IMR-90 (cell line): Measurements from ENCODE around the gene CIT. TPM values are rescaled to one million over a fixed set of nuclear protein-coding genes. Genes with fewer than 3 reads are reported as not detected.

Source experiments
- ATAC-seq: fragments of 200-7000 bp; cut with Tn5 transposase; 2 replicates; pipeline ENCODE4 v1.9.1; 2020; ENCODE audit warnings: low read depth, mild to moderate bottlenecking, moderate library complexity
- BruUV-seq: library from RNA; stranded (reverse); fragments of 400-500 nt; replicated peaks from 2 replicates; lab custom pipeline; 2021; lab: Mats Ljungman, UMichigan
- CTCF ChIA-PET: fragments of 300-600 bp; formaldehyde crosslinking; extraction: SDS; loops from one replicate; lab custom pipeline; 2021; ENCODE audit warnings: antibody characterized with exemption; lab: Yijun Ruan, JAX
- POLR2A ChIA-PET: fragments of 300-600 bp; sonication (Branson Sonifier 250); formaldehyde crosslinking; loops from one replicate; lab custom pipeline; 2022; ENCODE audit warnings: antibody characterized with exemption; ENCODE audit not compliant: unreplicated experiment; lab: Charles Lee
- DNase-seq: peaks from one replicate; pipeline ENCODE4 v3.0.0; 2013
- H2AFZ ChIP-seq: replicated peaks from 2 replicates; pipeline ENCODE3; 2013; ENCODE audit warnings: low read length, mild to moderate bottlenecking; ENCODE audit not compliant: poor library complexity
- H2AK5ac ChIP-seq: 2 replicates; pipeline ENCODE4 v1.6.1; 2013; ENCODE audit warnings: low read depth, low read length, inconsistent platforms
- H2AK9ac ChIP-seq: replicated peaks from 2 replicates; pipeline ENCODE3; 2013; ENCODE audit warnings: mild to moderate bottlenecking, low read depth, low read length, moderate library complexity; ENCODE audit not compliant: poor library complexity
- H2BK120ac ChIP-seq: 2 replicates; pipeline ENCODE4 v1.6.1; 2013; ENCODE audit warnings: low read depth, low read length, inconsistent platforms
- H2BK15ac ChIP-seq: 3 replicates; pipeline ENCODE4 v1.6.1; 2013; ENCODE audit warnings: low read depth, low read length, inconsistent platforms
- H2BK20ac ChIP-seq: 2 replicates; pipeline ENCODE4 v1.6.1; 2013; ENCODE audit warnings: low read depth, mild to moderate bottlenecking, inconsistent platforms, low read length, moderate library complexity
- H2BK5ac ChIP-seq: 2 replicates; pipeline ENCODE4 v1.6.1; 2013; ENCODE audit warnings: mild to moderate bottlenecking, low read depth, low read length, inconsistent platforms; ENCODE audit not compliant: poor library complexity, severe bottlenecking
- H3K14ac ChIP-seq: replicated peaks from 2 replicates; pipeline ENCODE4 v1.6.1; 2013; ENCODE audit warnings: low read depth, low read length, inconsistent platforms
- H3K18ac ChIP-seq: 2 replicates; pipeline ENCODE4 v1.6.1; 2013; ENCODE audit warnings: low read depth, low read length, control low read depth
- H3K23ac ChIP-seq: 2 replicates; pipeline ENCODE4 v1.6.1; 2013; ENCODE audit warnings: low read depth, low read length, inconsistent platforms
- H3K27ac ChIP-seq: 2 replicates; pipeline ENCODE4 v1.5.1; 2013; ENCODE audit warnings: mild to moderate bottlenecking, control low read depth, low read length; ENCODE audit not compliant: insufficient read depth
- H3K27me3 ChIP-seq: 2 replicates; pipeline ENCODE4 v1.6.1; 2013; ENCODE audit warnings: low read length; ENCODE audit not compliant: control insufficient read depth, insufficient read depth
- H3K36me3 ChIP-seq: 2 replicates; pipeline ENCODE4 v1.6.1; 2013; ENCODE audit warnings: low read length, mixed read lengths; ENCODE audit not compliant: control insufficient read depth, insufficient read depth
- H3K4ac ChIP-seq: 2 replicates; pipeline ENCODE4 v1.6.1; 2013; ENCODE audit warnings: low read depth, low read length, inconsistent platforms
- H3K4me1 ChIP-seq: 2 replicates; pipeline ENCODE4 v1.6.1; 2013; ENCODE audit warnings: low read length, mixed read lengths; ENCODE audit not compliant: control insufficient read depth, insufficient read depth
- H3K4me2 ChIP-seq: 2 replicates; pipeline ENCODE4 v1.6.1; 2013; ENCODE audit warnings: low read depth, mild to moderate bottlenecking, control low read depth, low read length, moderate library complexity
- H3K4me3 ChIP-seq: 2 replicates; pipeline ENCODE4 v1.5.1; 2013; ENCODE audit warnings: low read depth, mild to moderate bottlenecking, control low read depth, low read length, moderate library complexity; ENCODE audit not compliant: insufficient read depth
- H3K56ac ChIP-seq: 2 replicates; pipeline ENCODE4 v1.6.1; 2013; ENCODE audit warnings: low read length, inconsistent platforms; ENCODE audit not compliant: insufficient read depth; ENCODE audit errors: extremely low read depth
- H3K79me1 ChIP-seq, 2 experiments: 2 replicates each; pipeline ENCODE4 v1.6.1; 2013; ENCODE audit warnings: low read length in 2 of 2, inconsistent platforms in 1 of 2, low read depth in 1 of 2
- H3K9ac ChIP-seq: 2 replicates; pipeline ENCODE4 v1.6.1; 2013; ENCODE audit warnings: low read depth, low read length, control low read depth
- H3K9me1 ChIP-seq: 2 replicates; pipeline ENCODE4 v1.6.1; 2013; ENCODE audit warnings: low read length, inconsistent platforms; ENCODE audit not compliant: insufficient read depth
- H3K9me3 ChIP-seq: 2 replicates; pipeline ENCODE4 v1.6.1; 2013; ENCODE audit warnings: low read length; ENCODE audit not compliant: control insufficient read depth, insufficient read depth
- H4K20me1 ChIP-seq: 2 replicates; pipeline ENCODE4 v1.6.1; 2013; ENCODE audit warnings: low read length, inconsistent platforms; ENCODE audit not compliant: insufficient read depth
- H4K5ac ChIP-seq: 2 replicates; pipeline ENCODE4 v1.6.1; 2013; ENCODE audit warnings: mild to moderate bottlenecking, low read depth, low read length, control low read depth
- H4K8ac ChIP-seq, 2 experiments: 2 replicates each; pipeline ENCODE4 v1.6.1; 2013; ENCODE audit warnings: low read depth in 2 of 2, low read length in 2 of 2, control low read depth in 1 of 2, inconsistent platforms in 1 of 2
- H4K91ac ChIP-seq: 2 replicates; pipeline ENCODE4 v1.6.1; 2013; ENCODE audit warnings: low read depth, low read length, inconsistent platforms; ENCODE audit not compliant: insufficient read depth
- MAFK ChIP-seq: IDR thresholded peaks from 2 replicates; pipeline ENCODE4 v1.6.1; 2012; ENCODE audit warnings: low read depth, low read length, improper control_type of control experiment
- NFE2L2 ChIP-seq: fragments of 150-350 bp; IDR thresholded peaks from 2 replicates; pipeline ENCODE4 v1.6.1; 2016; ENCODE audit warnings: low read depth, mild to moderate bottlenecking, low read length
- POLR2A ChIP-seq: IDR thresholded peaks from 2 replicates; pipeline ENCODE4 v1.6.1; 2012; ENCODE audit warnings: mild to moderate bottlenecking, low read depth, low read length
- WGBS, 2 experiments: methylation state at CpG; one replicate each; pipeline versions ENCODE4 v1.1.5 to v1.1.7; 2013; ENCODE audit warnings: missing lambda C conversion rate in 2 of 2; ENCODE audit not compliant: insufficient read length in 1 of 2; ENCODE audit errors: extremely low coverage in 2 of 2; 5-methylcytosine and 5-hydroxymethylcytosine counted together
- dilution Hi-C: fragments of 300-500 bp; cut with HindIII; formaldehyde crosslinking; loops from one replicate; pipeline ENCODE4 v1.14.3; 2018; ENCODE audit warnings: low sequenced_read_pairs; ENCODE audit not compliant: unreplicated experiment
- in situ Hi-C: fragments of 300-500 bp; cut with MboI; formaldehyde crosslinking; loops from 3 replicates; pipeline ENCODE4 v1.14.3; 2019; ENCODE audit warnings: low sequenced_read_pairs, inconsistent platforms, mixed read lengths
- intact Hi-C: fragments of 100-400 bp; cut with micrococcal nuclease; formaldehyde crosslinking; loops from 2 replicates; pipeline ENCODE4 v1.10.0; 2022
- polyA plus RNA-seq, 3 experiments: library from polyadenylated mRNA; depleted of rRNA; stranded (reverse); fragments of >200 nt; gene quantifications; 2 replicates each; pipeline ENCODE4 v1.2.3, GENCODE V29; 2012; ENCODE audit warnings: low replicate concordance in 1 of 3
- total RNA-seq: library from RNA; depleted of rRNA; stranded (reverse); fragments of >200 nt; gene quantifications from 2 replicates; pipeline ENCODE4 v1.2.3, GENCODE V29; 2012

Gene CIT
- total and polyA plus RNA-seq, 2 of the 4 experiments (the other 2 are of a cell fraction): 13.1 to 21.0 TPM

- dilution Hi-C loops: no loop called here
- no peak overlapping the region for H3K18ac ChIP-seq
- no peak overlapping the region for H2BK15ac ChIP-seq
- no peaks in the 10 kb centered on the region; a peak in 2 of 4 replicates for H3K79me1 ChIP-seq
- H3K9me3 ChIP-seq: no peaks in the 10 kb centered on the region
- no peak overlapping the region for H2BK20ac ChIP-seq
- no peak overlapping the region for H3K27ac ChIP-seq
- peaks cover 11% of the 10 kb centered on the region for H3K36me3 ChIP-seq
- in situ Hi-C loops: no loop called here
- no peak overlapping the region for H2BK120ac ChIP-seq
- DNase-seq (no peak), ATAC-seq (no peak)
- H3K9ac ChIP-seq: no peak overlapping the region
- H3K4me3 ChIP-seq: no peak overlapping the region
- H3K4me1 ChIP-seq: peaks cover 3% of the 10 kb centered on the region
- H3K27me3 ChIP-seq: no peaks in the 10 kb centered on the region
- TF ChIP-seq POLR2A (no peak), MAFK (peak; percentile 87), NFE2L2 (0 out of 2 replicates have a peak, but pooled peaks have one; percentile 2)
- H3K56ac ChIP-seq: no peak overlapping the region
- H4K8ac ChIP-seq: no peak overlapping the region
- no peak overlapping the region for H3K14ac ChIP-seq
- no peak overlapping the region for H3K4me2 ChIP-seq
- H3K23ac ChIP-seq: no peak overlapping the region
- H3K4ac ChIP-seq: no peak overlapping the region
- H2BK5ac ChIP-seq: no peak overlapping the region
- H4K20me1 ChIP-seq: no peaks in the 10 kb centered on the region
- no peak overlapping the region for H4K91ac ChIP-seq
- ChIA-PET CTCF (no interaction called here), POLR2A (no interaction called here)
- H2AK5ac ChIP-seq: no peak overlapping the region
- 100% methylated on average over 3 of the region's 11 CpGs; no CpG with 5 or more reads in 1 of the 2 experiments for WGBS, 2 experiments
- intact Hi-C loops: no loop called here
- no peak overlapping the region for H2AK9ac ChIP-seq
- no peak overlapping the region for H2AFZ ChIP-seq
- no TSS peak for BruUV-seq
- no peak overlapping the region for H4K5ac ChIP-seq
- no peaks in the 10 kb centered on the region for H3K9me1 ChIP-seq
Observed at GRCh38 chr12:119712721-119713120, 164.4 kb downstream of the CIT start.
